ENCODE data around the gene LIPC. TPM values are rescaled to one million over a fixed set of nuclear protein-coding genes. Genes with fewer than 3 reads are reported as not detected.

LIPC gene
- total and polyA plus RNA-seq, 9 of the 15 experiments (the other 6 are each of a cell fraction or from before 2014, with no cell fraction given): 0.07 to 0.41 (median 0.11) TPM; not detected in 2

DNA sequence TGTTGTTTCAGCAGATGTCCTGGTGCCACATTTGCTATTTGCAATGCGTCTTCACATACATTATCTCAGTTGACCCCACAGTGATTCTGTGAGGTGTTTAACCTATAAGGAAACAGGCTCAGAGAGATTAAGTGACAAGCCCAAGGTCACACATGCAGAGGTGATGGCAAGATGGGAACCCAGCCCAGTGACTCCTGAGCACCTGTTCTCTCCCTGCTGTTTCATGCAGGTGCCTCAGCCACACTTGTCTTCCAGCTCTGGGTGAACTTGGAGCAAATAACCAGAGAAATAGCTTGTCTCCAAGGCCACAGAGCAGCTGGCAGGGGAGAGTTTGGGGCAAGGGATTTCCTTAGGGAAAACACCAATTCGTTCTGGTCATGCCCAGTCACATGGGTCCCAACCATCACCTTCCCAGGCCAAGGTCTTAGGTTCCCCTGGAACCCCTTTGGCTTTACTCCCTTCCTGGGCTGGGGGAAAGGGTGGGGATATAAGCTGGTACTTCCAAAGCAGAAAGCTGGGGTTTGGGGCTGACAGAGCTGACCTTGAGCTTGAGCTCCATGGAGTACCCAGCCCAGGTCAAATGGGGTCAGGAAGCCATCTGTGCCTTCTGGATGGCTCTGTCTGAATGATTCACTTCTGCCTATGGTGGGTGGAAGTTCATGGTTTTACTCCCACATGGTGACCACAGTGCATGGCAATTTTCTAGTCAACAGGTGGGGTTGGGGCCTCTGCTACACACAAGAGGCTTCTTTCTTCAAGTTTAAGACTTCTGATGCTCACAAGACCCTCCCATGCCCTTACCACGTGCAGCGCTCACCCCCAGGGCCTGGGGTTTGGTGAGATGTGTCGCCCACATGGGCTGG lies 22.4 kb downstream of the LIPC start (continued):
- TF ChIP-seq, protein P1, sequence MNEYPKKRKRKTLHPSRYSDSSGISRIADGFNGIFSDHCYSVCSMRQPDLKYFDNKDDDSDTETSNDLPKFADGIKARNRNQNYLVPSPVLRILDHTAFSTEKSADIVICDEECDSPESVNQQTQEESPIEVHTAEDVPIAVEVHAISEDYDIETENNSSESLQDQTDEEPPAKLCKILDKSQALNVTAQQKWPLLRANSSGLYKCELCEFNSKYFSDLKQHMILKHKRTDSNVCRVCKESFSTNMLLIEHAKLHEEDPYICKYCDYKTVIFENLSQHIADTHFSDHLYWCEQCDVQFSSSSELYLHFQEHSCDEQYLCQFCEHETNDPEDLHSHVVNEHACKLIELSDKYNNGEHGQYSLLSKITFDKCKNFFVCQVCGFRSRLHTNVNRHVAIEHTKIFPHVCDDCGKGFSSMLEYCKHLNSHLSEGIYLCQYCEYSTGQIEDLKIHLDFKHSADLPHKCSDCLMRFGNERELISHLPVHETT (CRISPR knock-in tag; conservative IDR thresholded peaks at IDR 0.05 in 1 of 2, IDR thresholded peaks at IDR 0.05 in 1 of 2): 0 out of 4 replicates have a peak, but pooled peaks of 1 of the 2 experiments have one; percentile 18
- TF ChIP-seq CREM (IDR thresholded peaks at IDR 0.05; ENCODE audit: low read depth) (0 out of 2 replicates have a peak, but pooled peaks have one; percentile 20), EGR1 (conservative IDR thresholded peaks at IDR 0.05) (peak; percentile 85), ZKSCAN8 (CRISPR knock-in tag; IDR thresholded peaks at IDR 0.05) (peak; percentile 28; the same call in 1 of the 2 replicates), MYNN (IDR thresholded peaks at IDR 0.05) (no peak), MYNN (CRISPR knock-in tag; IDR thresholded peaks at IDR 0.05) (no peak), HSF4 (CRISPR knock-in tag; IDR thresholded peaks at IDR 0.05; ENCODE audit: borderline replicate concordance) (no peak), ZNF324 (CRISPR knock-in tag; IDR thresholded peaks at IDR 0.05) (no peak), ZNF695 (CRISPR knock-in tag; IDR thresholded peaks at IDR 0.05) (no peak)
- TF ChIP-seq, protein P2, sequence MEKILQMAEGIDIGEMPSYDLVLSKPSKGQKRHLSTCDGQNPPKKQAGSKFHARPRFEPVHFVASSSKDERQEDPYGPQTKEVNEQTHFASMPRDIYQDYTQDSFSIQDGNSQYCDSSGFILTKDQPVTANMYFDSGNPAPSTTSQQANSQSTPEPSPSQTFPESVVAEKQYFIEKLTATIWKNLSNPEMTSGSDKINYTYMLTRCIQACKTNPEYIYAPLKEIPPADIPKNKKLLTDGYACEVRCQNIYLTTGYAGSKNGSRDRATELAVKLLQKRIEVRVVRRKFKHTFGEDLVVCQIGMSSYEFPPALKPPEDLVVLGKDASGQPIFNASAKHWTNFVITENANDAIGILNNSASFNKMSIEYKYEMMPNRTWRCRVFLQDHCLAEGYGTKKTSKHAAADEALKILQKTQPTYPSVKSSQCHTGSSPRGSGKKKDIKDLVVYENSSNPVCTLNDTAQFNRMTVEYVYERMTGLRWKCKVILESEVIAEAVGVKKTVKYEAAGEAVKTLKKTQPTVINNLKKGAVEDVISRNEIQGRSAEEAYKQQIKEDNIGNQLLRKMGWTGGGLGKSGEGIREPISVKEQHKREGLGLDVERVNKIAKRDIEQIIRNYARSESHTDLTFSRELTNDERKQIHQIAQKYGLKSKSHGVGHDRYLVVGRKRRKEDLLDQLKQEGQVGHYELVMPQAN (IDR thresholded peaks at IDR 0.05; ENCODE audit: borderline replicate concordance): no peak
